HTR-8/SVneo (cell line): Measurements from ENCODE around the gene SAYSD1.

Experiments
- DNase-seq: peaks from one replicate; pipeline ENCODE4 v3.0.0; 2011; ENCODE audit warnings: low spot score, mixed read lengths; ENCODE audit not compliant: insufficient read length
- FAIRE-seq: peaks from 2 replicates; lab custom pipeline; 2011; peaks lifted over from hg19 to GRCh38; lab: Jason Lieb, UNC

The SAYSD1 gene

DNA sequence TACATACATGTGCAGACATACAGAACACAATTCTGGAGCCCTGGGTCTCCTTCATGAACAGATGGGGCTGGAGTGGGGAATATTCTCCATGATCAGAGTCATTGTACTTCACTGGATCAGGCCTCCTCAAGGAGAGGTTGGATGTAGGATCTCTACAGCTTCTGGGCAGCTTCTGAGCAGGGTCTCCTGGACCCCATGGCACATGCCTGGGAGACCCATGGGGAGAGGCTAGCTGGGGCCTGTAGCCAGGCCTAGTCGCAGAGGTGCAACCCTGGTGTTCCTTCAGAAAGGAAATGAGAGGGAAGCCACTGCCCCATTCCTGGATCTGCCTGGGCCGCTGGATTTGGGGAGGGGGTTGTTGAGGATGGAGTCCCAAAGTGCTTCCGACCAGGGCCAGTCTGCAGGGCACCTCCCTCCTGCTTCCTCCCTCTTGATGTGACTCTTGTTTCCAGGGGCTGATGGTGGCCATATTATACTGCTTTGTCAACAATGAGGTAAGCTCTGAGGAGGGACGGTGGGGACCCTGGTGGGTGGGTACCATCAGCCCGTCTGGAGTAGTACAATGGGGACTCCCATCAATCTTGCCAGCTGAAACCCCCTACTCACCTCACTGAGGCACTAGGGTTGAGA is 34.6 kb downstream of the SAYSD1 start:
- DNase-seq, result no peak
- no peak for FAIRE-seq

DNA sequence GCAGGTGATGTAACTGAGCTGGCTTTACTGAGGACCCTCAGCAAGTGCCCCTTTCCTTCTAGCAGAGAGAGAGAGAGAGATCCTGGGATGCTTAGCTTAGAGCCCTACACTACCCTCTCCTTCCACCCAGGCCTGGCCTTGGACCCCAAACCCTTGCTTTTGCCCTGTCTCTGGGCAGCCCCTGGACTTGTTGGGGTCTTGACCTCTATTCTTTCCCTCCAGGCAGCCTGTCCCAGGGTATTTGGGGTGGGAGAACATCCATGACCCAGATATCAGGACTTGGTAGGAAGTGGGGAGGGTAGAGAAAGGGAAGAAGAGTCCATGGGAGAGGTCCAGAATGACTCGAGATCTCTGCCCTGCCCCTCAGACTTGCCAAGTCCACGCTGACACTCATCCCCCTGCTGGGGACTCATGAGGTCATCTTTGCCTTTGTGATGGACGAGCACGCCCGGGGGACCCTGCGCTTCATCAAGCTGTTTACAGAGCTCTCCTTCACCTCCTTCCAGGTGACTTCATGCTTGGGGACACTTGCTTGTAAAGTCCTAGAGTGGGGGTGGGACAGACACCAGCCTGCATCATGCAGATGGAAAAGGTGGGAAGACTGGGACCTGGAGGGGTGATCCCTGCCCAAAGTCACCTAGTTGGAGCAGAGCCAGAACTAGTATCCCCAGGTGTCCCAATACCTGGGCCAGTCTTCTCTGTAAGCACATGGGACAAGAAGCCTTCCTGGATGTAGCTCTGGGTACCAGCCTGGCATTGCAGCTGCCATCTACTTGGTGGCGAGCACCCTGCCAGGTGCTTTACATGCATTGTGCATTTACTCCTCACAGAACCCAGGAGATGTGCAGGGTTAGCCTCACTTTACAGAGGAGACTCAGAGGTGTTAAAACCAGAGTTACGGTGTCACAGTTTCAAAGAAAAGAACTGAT is 35.5 kb downstream of the SAYSD1 start:
- FAIRE-seq, result no peak
- no peak for DNase-seq

DNA sequence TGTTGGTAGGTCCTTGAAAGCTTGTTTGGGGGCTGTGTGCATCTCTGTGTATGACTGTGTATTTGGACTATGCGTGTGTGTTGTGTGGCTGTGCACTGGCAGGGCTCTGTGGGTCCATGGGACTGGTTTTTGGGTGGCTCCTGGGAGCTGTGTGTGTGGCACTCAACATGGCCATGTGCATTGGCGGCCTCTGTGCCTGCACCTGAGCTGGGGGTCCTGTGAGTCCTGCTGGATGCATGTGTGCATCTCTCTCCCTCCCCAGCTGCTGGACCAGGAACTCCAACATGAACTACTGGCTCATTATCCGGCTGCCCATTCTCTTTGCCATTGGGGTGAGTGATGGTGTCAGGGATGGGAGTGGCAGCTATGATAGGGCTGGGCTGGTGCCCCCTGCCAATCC is 36.3 kb downstream of the SAYSD1 start:
- FAIRE-seq, result no peak

DNA sequence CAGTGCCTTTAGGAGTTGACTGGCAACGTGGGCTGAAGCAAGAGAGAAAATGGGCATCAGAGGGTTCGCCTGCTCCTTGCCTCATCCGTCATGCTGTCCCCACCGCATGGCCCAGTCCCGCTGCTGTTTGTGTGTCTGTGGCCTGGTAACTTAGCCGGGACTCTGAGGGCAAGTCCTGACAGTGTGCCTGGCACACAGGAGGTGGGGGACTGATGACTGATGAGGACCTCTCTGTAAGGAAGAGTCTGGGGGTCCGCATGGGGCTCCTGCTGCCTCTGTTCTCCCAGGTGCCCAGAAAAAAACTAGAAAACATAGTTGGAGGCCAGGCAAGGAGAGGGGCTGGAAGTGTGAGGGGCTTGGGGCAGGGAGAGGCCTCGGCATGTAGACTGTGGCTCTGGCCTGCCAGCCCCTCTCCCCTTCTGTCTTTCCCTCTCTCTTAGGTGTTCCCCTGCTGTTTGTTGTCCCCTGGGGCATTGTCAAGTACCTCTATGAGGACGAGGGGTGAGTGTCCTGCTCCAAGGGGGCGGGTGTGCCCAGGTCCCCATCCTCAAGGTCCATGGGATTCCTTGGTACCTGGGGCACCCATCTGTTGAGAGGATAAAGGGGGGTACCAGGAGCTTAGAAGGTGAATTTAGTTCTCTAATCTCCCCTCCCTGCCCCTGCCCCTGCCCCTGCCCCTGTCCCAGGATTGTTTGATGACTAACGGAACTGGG is 36.9 kb downstream of the SAYSD1 start:
- DNase-seq (no peak), FAIRE-seq (no peak)

More for the DNA sequence above, 36.3 kb downstream of the SAYSD1 start:
- no peak for DNase-seq

DNA sequence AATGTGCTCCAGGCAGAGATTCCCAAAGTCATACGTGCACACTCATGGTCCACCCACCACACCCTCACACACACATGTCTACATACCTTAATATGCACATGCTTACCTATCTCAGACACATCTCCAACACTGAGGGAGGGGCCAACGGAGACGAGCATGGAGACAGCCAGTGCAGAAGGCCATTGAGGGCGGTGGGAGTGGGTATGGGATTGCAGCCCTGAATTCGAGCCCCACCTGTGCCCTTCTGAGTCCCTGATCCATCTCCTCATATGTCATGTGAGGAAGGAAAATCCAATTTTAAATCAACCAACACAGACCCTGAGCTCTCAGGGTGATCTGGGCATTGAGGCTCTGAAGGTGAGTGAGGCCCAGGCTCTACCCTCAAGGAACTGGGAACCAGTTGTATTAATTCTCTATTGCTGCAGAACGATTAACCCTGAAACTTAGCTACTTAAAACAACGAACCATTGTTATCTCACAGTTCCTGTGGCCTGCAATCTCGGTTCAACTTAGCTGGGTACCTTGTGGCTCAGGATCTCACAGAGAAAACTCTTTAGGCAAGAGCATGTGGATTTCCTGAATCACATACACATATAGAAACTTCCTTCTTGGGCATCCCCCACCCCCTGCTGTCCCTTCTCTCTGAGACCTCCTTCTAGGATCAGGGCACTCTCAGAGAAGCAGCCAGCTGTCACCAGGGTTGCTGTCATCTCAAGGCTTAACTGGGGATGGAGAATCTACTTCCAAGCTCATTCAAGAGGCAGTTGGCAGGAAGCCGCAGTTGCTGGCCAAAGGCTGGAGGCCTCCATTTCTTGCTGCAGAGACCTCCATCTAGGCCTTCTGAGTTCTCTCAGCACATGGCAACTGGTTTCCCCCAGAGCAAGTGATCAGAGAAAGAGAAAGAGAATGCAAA is 38.1 kb downstream of the SAYSD1 start:
- FAIRE-seq (no peak), DNase-seq (no peak)

DNA sequence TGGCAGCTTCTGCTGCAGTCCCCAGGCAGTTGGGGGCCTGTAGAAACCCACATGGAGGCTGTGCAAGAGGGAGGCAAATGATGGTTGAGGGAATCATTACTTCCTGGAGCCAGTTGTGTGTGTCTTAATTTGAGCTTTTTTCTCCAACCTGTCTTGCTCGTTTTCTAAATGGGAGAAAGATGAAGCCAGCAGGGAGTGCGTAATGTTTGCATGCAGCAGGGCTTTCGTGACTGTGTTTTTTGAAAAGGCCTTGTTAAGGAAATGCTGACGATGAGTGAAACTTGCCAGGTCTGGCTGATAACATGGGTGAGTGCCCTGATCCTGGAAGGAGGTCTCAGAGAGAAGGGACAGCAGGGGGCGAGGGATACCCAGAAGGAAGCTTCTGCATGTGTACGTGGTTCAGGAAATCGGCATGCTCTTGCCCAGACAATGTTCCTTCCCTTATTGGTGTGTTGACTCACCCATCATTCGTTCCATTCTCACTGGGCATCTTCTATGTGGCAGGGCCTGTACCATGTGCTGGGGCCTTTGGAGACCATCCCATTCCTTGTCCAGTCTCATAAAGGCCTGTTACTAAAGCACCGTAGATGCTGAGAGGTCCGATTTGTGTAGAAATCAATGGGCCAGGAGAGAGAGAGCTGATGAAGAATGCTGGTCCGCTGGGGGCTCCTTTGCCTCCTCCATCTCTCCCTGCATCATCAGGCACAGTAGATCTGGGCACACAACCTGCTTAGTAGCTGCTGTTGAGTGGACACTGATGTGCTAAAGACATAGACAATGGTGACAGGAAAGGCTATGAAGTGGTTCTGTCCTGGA is 39.0 kb downstream of the SAYSD1 start:
- no peak for FAIRE-seq

DNA sequence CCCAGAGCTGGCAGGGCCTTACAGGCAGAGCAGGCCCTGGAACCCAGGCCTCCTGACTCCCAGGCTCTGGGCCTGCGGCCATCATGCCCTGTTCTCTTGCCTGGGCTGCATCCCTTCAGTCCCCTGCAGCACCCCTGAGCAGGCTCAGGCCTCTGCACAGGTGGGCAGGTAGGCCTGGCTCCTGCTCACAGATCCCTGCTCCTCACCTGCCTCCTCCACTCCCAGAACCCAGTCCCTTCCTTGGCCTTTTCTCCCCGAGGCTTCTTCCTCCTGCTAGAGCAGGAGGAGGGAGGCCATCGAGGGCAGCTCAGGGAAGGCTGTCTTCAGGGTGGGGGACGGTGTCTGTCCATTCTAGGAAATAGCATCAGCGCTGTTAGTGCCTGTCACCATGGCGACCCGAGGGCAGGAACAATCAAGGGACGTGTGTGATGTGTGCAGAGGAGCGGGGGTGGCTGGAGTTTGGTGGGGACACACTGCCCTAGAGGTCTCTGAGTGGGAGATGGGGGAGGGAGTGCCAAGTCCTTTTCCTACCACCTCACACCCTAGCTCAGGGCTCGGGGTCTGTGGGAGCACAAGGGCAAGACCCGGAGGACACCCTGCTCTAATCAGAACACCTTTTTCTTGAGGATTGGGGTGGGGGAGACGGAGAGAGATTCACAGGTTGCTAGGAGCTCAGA is 39.8 kb downstream of the SAYSD1 start:
- no peak for FAIRE-seq
- no peak for DNase-seq

More for the DNA sequence above, 39.0 kb downstream of the SAYSD1 start:
- DNase-seq, result no peak

DNA sequence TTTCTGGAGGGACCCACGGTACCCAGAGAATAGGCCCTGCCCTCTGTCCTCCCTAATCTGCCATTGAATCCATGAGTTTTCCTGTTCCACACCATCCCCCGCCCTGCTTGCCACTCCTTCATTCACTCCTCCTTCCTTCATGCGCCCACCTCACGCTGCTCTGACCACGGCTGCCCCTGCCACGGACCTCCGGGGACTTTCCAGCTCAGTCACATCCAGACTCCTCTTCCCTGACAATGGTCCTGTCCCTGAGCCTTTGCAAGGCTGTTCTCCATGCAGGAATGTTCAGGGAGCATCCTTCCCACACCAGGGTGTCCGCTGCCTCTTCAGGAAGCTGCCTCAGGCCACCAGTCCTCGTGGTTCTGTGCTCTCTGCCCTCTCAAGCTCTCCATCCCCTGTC is 40.5 kb downstream of the SAYSD1 start:
- no peak for DNase-seq
- FAIRE-seq, result no peak

DNA sequence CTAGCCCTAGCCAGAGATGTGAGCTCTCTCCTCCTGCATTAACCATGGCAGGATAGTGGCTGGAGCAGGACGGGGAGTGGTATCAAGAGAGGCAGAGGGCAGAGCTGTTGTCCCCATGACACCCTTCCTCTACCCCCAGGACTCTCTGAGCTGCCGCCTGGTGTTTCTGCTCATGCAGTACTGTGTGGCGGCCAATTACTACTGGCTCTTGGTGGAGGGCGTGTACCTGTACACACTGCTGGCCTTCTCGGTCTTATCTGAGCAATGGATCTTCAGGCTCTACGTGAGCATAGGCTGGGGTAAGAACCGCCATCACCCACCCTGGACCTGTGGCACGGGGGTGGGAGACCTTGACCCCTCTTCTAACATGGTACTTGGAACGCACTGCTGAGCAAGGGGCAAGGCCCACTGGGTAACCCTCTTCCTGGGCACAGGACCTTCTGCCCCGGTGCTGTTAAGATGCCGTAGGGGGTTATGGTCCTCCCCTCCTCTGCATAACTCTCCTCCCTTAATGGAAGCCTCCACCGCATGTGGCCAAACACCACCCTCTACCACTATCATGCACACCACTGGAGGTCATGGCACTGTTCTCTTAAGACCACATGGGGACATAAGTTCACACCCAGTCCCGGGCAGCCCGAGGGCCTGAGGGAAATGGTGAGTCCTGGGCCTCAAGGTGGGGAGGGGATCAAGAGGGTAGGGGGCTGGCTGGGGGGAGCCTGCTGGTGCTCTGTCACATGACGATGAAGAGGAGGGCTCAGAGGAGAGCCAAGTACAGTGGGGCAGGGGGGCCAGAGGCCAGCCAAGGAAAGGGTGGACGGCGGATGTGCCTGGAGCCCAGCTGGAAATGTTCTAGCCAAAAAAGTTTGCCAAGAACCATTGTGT is 41.3 kb downstream of the SAYSD1 start:
- no peak for FAIRE-seq
- DNase-seq, result no peak

DNA sequence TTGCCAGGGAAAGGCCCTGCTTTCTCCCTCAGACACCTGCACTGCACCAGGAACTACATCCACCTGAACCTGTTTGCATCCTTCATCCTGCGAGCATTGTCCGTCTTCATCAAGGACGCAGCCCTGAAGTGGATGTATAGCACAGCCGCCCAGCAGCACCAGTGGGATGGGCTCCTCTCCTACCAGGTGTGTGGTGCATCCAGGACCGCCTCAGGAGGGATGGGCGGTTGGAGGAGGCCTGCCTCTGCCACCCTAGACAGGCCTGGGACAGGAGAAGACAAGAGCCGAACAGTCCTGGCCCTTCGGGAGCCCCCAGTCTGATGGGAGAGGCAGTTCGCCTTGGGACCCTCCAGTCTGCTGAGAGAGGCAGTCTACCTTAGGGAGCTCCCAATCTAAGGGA is 42.2 kb downstream of the SAYSD1 start:
- DNase-seq (no peak), FAIRE-seq (no peak)

DNA sequence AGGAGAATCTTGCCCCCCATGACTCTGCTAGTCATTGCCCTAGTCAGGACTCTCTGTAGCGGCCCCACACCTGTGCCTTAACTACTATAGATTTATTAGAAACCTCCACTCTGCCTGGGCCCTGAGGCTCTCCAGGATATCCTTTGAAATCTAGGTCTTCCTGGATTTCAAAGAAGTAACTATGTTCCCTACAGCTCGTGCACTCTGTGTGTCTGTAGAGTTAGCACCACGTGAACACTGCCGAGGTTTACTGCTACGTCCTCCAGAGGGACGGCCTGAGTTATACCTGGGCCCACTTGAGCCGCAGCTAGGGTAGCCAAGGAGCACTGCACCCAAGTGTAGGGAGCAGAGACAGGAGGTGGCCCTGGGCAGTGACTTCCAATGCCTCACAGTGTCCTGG is 46.6 kb downstream of the SAYSD1 start:
- FAIRE-seq (no peak), DNase-seq (no peak)

DNA sequence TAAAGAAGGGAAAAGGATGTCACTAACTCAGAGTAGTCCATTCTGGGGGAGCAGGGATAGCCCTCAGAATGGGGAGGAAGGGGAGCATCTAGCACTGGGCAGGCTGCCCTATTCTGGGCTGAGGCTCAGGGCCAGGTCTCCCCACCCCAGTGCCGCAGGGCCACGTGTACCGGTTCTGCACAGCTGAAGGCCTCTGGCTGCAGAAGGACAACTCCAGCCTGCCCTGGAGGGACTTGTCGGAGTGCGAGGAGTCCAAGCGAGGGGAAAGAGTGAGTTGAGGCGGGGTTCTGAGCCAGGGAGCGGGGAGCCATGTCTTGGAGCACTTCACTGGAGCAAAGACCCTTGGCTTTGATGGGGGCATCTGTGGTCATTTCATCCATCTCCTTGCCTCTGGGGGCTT is 49.4 kb downstream of the SAYSD1 start:
- FAIRE-seq (no peak), DNase-seq (no peak)

DNA sequence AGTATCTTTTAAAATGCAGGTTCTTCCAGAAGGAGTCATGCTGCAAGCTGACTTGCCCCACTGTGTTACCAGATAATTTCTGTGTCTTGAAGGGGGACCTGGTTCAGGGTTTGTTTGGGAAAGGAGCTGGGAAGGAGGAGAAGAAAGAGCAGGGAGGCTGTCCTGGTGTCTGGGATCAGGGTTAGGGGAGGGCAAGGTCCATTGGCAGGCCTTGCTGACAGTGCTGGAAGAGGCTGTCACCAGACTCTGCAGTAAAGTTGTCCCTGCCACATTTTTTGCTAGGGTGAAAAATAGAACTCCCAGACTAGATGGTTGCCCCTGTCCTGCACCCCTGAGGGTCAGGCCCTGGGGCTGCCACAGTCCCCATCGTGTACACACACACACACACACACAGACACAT is 51.5 kb downstream of the SAYSD1 start:
- no peak for FAIRE-seq

DNA sequence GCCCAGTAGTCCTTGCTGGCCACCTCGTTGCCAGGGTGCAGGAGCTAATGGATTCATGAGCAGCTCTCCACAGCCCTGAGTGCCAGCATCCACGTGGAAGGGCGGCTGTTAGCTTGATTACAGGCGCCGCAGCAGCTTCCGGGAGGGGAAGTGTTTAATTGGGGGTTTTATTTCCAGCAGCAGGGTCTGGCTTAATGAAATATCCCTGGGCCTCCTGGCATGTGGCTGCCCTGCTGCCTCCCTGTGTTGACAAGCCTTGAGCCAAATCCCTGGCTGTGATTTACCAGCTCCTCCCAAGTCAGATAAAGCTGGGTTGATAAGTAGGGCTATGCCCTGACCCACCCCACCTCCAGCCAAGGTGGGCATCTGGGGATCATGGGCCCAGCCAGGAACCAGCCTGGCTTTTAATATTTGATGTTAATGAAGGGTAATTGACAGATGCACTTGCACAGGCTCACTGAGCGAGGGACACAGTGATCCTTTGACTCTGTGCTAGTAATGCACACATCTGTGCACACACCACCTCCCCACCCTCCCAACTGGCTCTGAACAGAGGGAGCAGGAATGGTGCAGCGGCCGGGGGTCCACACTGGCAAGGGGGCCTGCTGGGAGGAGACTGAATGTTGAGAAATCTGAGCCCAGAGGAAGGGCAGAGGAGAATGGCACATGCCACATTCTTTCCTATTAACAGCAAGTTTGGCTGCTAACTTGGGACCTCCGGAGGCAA is 52.8 kb downstream of the SAYSD1 start:
- FAIRE-seq, result no peak
- no peak for DNase-seq

More for the DNA sequence above, 51.5 kb downstream of the SAYSD1 start:
- no peak for DNase-seq

DNA sequence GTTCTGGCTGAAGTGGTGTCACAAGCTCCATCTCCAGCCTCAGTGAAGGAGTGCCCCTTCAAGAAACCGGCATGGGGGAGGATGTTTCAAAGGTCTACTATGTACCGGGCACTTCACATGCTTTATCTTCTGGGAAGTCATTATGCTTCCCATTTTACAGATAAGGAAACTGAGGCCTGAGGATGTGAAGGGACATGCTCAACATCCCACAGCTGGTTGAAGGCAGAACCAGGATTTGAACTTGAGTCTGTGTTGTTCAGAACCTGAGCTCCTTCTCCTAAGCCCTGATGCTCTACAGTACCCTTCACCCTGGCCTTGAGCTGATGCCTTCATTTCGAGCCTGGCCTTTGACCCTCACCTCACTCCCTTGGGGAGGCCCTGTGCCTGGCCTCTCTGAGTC is 53.4 kb downstream of the SAYSD1 start:
- no peak for DNase-seq
- no peak for FAIRE-seq

DNA sequence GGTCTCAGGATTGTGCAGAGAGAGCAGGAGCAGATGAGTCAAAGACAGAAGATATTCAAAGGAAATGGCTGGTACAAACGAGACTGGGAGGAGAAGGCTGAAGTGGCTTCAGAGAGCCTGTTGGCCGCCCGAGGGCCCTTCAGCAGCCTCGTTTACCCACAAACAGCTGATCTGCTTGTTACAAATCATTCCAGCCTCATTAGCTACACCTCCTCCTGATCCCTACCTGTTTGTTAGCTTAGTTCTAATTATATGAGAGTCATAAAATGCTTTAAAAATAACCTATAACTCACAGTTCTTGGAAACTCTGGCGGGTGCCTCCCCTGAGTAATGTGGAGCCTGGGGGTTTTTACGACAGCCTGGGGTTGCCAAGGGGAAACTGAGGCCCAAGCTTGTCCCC is 53.8 kb downstream of the SAYSD1 start:
- no peak for FAIRE-seq
- DNase-seq, result no peak
